ENCODE measurements around the gene TRPM8. TPM values are rescaled to one million over a fixed set of nuclear protein-coding genes. Genes with fewer than 3 reads are reported as not detected.

Gene TRPM8
- total and polyA plus RNA-seq, 4 donors = 0.03 to 0.14 TPM; not detected in 2

DNA sequence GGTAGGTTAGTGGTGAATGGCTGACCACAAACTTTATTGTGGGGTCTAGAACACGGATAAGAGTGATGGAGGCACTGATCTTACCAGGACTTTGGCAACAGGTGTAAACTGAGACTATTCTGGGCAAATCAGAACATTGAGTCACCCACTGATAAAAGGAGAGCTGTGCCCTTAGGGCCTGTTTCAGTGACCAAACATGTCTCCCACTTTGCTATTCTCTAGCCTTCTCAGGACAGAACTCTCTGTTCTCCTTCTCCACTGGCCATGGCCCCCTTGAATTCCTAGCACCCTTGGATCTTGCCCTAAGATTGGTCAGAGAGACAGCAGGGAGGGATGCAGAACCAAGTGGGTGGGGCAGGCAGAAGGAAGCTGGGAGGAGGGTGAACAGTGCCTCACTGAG, 18.3 kb downstream of the TRPM8 start:
- TF ChIP-seq, protein P1, sequence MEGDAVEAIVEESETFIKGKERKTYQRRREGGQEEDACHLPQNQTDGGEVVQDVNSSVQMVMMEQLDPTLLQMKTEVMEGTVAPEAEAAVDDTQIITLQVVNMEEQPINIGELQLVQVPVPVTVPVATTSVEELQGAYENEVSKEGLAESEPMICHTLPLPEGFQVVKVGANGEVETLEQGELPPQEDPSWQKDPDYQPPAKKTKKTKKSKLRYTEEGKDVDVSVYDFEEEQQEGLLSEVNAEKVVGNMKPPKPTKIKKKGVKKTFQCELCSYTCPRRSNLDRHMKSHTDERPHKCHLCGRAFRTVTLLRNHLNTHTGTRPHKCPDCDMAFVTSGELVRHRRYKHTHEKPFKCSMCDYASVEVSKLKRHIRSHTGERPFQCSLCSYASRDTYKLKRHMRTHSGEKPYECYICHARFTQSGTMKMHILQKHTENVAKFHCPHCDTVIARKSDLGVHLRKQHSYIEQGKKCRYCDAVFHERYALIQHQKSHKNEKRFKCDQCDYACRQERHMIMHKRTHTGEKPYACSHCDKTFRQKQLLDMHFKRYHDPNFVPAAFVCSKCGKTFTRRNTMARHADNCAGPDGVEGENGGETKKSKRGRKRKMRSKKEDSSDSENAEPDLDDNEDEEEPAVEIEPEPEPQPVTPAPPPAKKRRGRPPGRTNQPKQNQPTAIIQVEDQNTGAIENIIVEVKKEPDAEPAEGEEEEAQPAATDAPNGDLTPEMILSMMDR (IDR thresholded peaks at IDR 0.05; ENCODE audit: control extremely low read depth, extremely low read depth) = no peak
- no peak overlapping the region for H3K4me3 ChIP-seq
- WGBS, 2 donors = 73 to 84% methylated on average over 1 of the region's 1 CpG
- H3K9ac ChIP-seq (ENCODE audit: insufficient read depth in 1 of 2, low read length in 2 of 2) = no peak overlapping the region
- H3K27ac ChIP-seq (ENCODE audit: low read depth in 1 of 2, low read length in 1 of 2) = no peak overlapping the region
- ATAC-seq (ENCODE audit: insufficient read depth, low FRiP score) (no peak), DNase-seq (no peak)
- H3K4me1 ChIP-seq (ENCODE audit: control insufficient read depth in 5 of 5, insufficient read depth in 5 of 5, low read length in 5 of 5) = no peaks in the 10 kb centered on the region
- peaks cover 11 to 33% (median 22%) of the 10 kb centered on the region in 3 donors for H3K27me3 ChIP-seq (ENCODE audit: control insufficient read depth in 3 of 3, insufficient read depth in 3 of 3, low read length in 2 of 3)
- no peaks in the 10 kb centered on the region for H3K9me3 ChIP-seq (ENCODE audit: control insufficient read depth in 4 of 4, insufficient read depth in 3 of 4, low read length in 3 of 4)
- no peaks in the 10 kb centered on the region for H3K36me3 ChIP-seq (ENCODE audit: control insufficient read depth in 4 of 4, insufficient read depth in 4 of 4, low read length in 4 of 4)

GRCh38 chr2:233936089-233936488, 18.9 kb downstream of the TRPM8 start:
- Histone ChIP-seq H3K9ac (ENCODE audit: insufficient read depth in 1 of 2, low read length in 2 of 2) (no peak overlapping the region), H3K4me1 (ENCODE audit: control insufficient read depth in 5 of 5, insufficient read depth in 5 of 5, low read length in 5 of 5) (no peaks in the 10 kb centered on the region), H3K27ac (ENCODE audit: low read depth in 1 of 2, low read length in 1 of 2) (no peak overlapping the region), H3K4me3 (no peak overlapping the region), H3K9me3 (ENCODE audit: control insufficient read depth in 4 of 4, insufficient read depth in 3 of 4, low read length in 3 of 4) (peaks cover 0 to 2% (median 0%) of the 10 kb centered on the region in 4 donors), H3K36me3 (ENCODE audit: control insufficient read depth in 4 of 4, insufficient read depth in 4 of 4, low read length in 4 of 4) (no peaks in the 10 kb centered on the region), H3K27me3 (ENCODE audit: control insufficient read depth in 3 of 3, insufficient read depth in 3 of 3, low read length in 2 of 3) (peaks cover 11 to 34% (median 28%) of the 10 kb centered on the region in 3 donors)
- WGBS, 2 donors = 76 to 83% methylated on average over 7 of the region's 7 CpGs
- TF ChIP-seq, protein P1 (IDR thresholded peaks at IDR 0.05; ENCODE audit: control extremely low read depth, extremely low read depth) = no peak
- DNase-seq (no peak), ATAC-seq (ENCODE audit: insufficient read depth, low FRiP score) (no peak)

DNA sequence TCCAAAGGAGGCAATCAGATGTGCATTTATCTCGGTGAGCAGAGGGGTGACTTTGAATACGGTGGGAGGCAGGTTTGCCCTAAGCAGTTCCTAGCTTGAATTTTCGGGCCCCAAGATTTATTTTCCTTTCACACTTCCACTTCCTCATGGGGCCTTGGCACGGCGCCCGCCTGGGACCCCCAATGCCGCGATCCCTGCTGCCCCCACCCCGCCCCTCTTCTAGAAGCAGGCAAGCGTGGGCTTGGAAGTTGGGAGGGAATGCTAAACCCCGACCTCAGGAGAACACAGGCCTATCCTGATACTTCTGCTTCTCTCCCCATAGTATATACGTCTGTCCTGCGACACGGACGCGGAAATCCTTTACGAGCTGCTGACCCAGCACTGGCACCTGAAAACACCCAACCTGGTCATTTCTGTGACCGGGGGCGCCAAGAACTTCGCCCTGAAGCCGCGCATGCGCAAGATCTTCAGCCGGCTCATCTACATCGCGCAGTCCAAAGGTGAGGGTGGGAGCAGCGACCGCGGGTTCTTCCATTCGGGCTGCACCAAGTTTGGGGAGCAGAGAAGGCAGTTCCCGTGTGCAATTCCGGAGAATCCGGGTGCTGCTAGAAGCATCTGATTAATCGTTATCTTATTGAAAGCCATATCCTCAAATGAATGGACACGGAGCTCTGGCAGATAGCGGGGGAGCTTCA, 21.6 kb downstream of the TRPM8 start:
- no peaks in the 10 kb centered on the region for H3K36me3 ChIP-seq (ENCODE audit: control insufficient read depth in 4 of 4, insufficient read depth in 4 of 4, low read length in 4 of 4)
- H3K4me3 ChIP-seq = no peak overlapping the region
- TF ChIP-seq, protein P1 (IDR thresholded peaks at IDR 0.05; ENCODE audit: control extremely low read depth, extremely low read depth) = no peak
- H3K27ac ChIP-seq (ENCODE audit: low read depth in 1 of 2, low read length in 1 of 2) = no peak overlapping the region
- no peak for ATAC-seq (ENCODE audit: insufficient read depth, low FRiP score)
- peaks cover 0 to 3% (median under 1%) of the 10 kb centered on the region in 4 donors for H3K9me3 ChIP-seq (ENCODE audit: control insufficient read depth in 4 of 4, insufficient read depth in 3 of 4, low read length in 3 of 4)
- H3K9ac ChIP-seq (ENCODE audit: insufficient read depth in 1 of 2, low read length in 2 of 2) = no peak overlapping the region
- peak in 1 of 3 donors; percentile 5 for DNase-seq
- peaks cover 11 to 31% (median 28%) of the 10 kb centered on the region in 3 donors for H3K27me3 ChIP-seq (ENCODE audit: control insufficient read depth in 3 of 3, insufficient read depth in 3 of 3, low read length in 2 of 3)
- 14 to 16% methylated on average over 36 of the region's 36 CpGs for WGBS, 2 donors
- H3K4me1 ChIP-seq (ENCODE audit: control insufficient read depth in 5 of 5, insufficient read depth in 5 of 5, low read length in 5 of 5) = no peaks in the 10 kb centered on the region

Measured in lung (tissue), 12 donors.